ENCODE data around the gene ITPKB. TPM values are rescaled to one million over a fixed set of nuclear protein-coding genes. Genes with fewer than 3 reads are reported as not detected.
A peak's percentile ranks its signal among the peaks of the same experiment; 100 is the strongest.

ITPKB gene
- total RNA-seq, 1 donor from 2014 or later, result 1.6 TPM

- Histone ChIP-seq H3K79me2 (ENCODE audit: low read depth) (no peaks in the 10 kb centered on the region), H3K4me3 (no peak overlapping the region), H3F3A (ENCODE audit: low read depth) (peaks cover 9% of the 10 kb centered on the region), H3K9me3 (ENCODE audit: low read depth) (no peaks in the 10 kb centered on the region), H3K9ac (no peak overlapping the region), H3K36me3 (no peaks in the 10 kb centered on the region), H3K27ac (no peak overlapping the region), H2AFZ (replicated peaks) (no peak overlapping the region), H3K27me3 (no peaks in the 10 kb centered on the region), H3K4me1 (peaks cover 23% of the 10 kb centered on the region), H3K4me2 (no peak overlapping the region), H4K20me1 (ENCODE audit: low read depth) (no peaks in the 10 kb centered on the region)
- H3K9me3 Mint-ChIP-seq, result no peaks in the 10 kb centered on the region
- H3K27ac Mint-ChIP-seq, result no peak overlapping the region
- no peak overlapping the region for H3K4me3 Mint-ChIP-seq
- TF ChIP-seq EZH2 (IDR thresholded peaks at IDR 0.05), result no peak
- no peak for TF ChIP-seq CTCF (IDR thresholded peaks at IDR 0.05)
- no peak for TF ChIP-seq EZH2phosphoT487 (IDR thresholded peaks at IDR 0.05)
- DNase-seq (ENCODE audit: low spot score), result no peak
- peaks cover 26% of the 10 kb centered on the region for H3K4me1 Mint-ChIP-seq
- no peaks in the 10 kb centered on the region for H3K36me3 Mint-ChIP-seq
- H3K27me3 Mint-ChIP-seq (ENCODE audit: insufficient read depth, low read depth), result peaks cover 10% of the 10 kb centered on the region
Measured at GRCh38 chr1:226607268-226607660, 131.8 kb downstream of the ITPKB start.

GRCh38 chr1:226606311-226607267 is 132.5 kb downstream of the ITPKB start:
- TF ChIP-seq CTCF (IDR thresholded peaks at IDR 0.05), result no peak
- peaks cover 11% of the 10 kb centered on the region for H3K27me3 Mint-ChIP-seq (ENCODE audit: insufficient read depth, low read depth)

GRCh38 chr1:226605318-226605950 is 133.6 kb downstream of the ITPKB start:
- no peak for DNase-seq (ENCODE audit: low spot score)
- Mint-ChIP-seq H3K4me1 (peaks cover 26% of the 10 kb centered on the region), H3K27ac (no peak overlapping the region), H3K36me3 (no peaks in the 10 kb centered on the region), H3K27me3 (ENCODE audit: insufficient read depth, low read depth) (peaks cover 13% of the 10 kb centered on the region), H3K4me3 (no peak overlapping the region), H3K9me3 (no peaks in the 10 kb centered on the region)
- no peaks in the 10 kb centered on the region for H4K20me1 ChIP-seq (ENCODE audit: low read depth)
- H3K4me3 ChIP-seq, result no peak overlapping the region
- no peaks in the 10 kb centered on the region for H3K9me3 ChIP-seq (ENCODE audit: low read depth)
- no peak overlapping the region for H2AFZ ChIP-seq (replicated peaks)
- H3K4me2 ChIP-seq, result peak overlapping the region; percentile 59
- peaks cover 9% of the 10 kb centered on the region for H3F3A ChIP-seq (ENCODE audit: low read depth)
- H3K79me2 ChIP-seq (ENCODE audit: low read depth), result no peaks in the 10 kb centered on the region
- H3K4me1 ChIP-seq, result peaks cover 23% of the 10 kb centered on the region
- no peaks in the 10 kb centered on the region for H3K36me3 ChIP-seq
- TF ChIP-seq EZH2phosphoT487 (IDR thresholded peaks at IDR 0.05) (no peak), EZH2 (IDR thresholded peaks at IDR 0.05) (no peak), CTCF (IDR thresholded peaks at IDR 0.05) (no peak)
- H3K9ac ChIP-seq, result no peak overlapping the region
- H3K27me3 ChIP-seq, result no peaks in the 10 kb centered on the region
- no peak overlapping the region for H3K27ac ChIP-seq

More at GRCh38 chr1:226606311-226607267, 132.5 kb downstream of the ITPKB start:
- Histone ChIP-seq H4K20me1 (ENCODE audit: low read depth) (no peaks in the 10 kb centered on the region), H3K9ac (no peak overlapping the region), H3K4me3 (no peak overlapping the region), H3K4me2 (no peak overlapping the region), H3K27me3 (no peaks in the 10 kb centered on the region), H3K27ac (no peak overlapping the region), H3K4me1 (peaks cover 23% of the 10 kb centered on the region), H3K79me2 (ENCODE audit: low read depth) (no peaks in the 10 kb centered on the region), H3K9me3 (ENCODE audit: low read depth) (no peaks in the 10 kb centered on the region), H2AFZ (replicated peaks) (no peak overlapping the region), H3K36me3 (no peaks in the 10 kb centered on the region), H3F3A (ENCODE audit: low read depth) (peaks cover 9% of the 10 kb centered on the region)
- Mint-ChIP-seq H3K36me3 (no peaks in the 10 kb centered on the region), H3K27ac (no peak overlapping the region), H3K4me3 (no peak overlapping the region), H3K9me3 (no peaks in the 10 kb centered on the region), H3K4me1 (peaks cover 26% of the 10 kb centered on the region)
- DNase-seq (ENCODE audit: low spot score), result no peak
